ENCODE measurements around the gene DCAF12. TPM values are rescaled to one million over a fixed set of nuclear protein-coding genes. Genes with fewer than 3 reads are reported as not detected.

Gene DCAF12
- total RNA-seq, 3 donors from 2014 or later (not counting 1 experiment from before 2014, with no cell fraction given), result 14.9 to 24.3 (median 21.3) TPM

DNA sequence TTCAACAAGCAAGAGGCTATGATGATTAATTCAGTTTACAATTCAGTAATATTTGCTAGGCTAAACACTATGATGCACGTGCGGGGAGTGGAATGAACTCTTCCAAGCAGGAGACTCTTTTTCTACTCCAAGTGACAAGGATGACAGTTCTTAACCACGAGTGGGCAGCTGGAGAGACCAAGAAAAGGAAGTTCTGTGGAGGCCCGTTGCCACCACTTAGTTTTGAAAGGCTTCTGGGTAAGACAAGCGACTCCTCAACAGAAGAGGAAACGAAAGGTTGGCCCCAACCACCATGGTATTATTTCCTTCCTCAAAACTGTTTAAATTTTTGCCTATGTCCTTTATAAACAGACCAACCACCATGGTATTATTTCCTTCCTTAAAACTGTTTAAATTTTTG lies 2.8 kb downstream of the DCAF12 start:
- 2% methylated on average over 6 of the region's 6 CpGs for WGBS (ENCODE audit: insufficient coverage)
- no peaks in the 10 kb centered on the region for H3K9me3 ChIP-seq (ENCODE audit: control insufficient read depth, insufficient read depth, low read length)
- H3K27ac ChIP-seq (ENCODE audit: low read length), result peak overlapping the region; percentile 91
- ATAC-seq (peak in 2 of 3 donors; percentile 14 to 55), DNase-seq (peak in 1 of 2 donors; percentile 47)
- peak overlapping the region; percentile 97 to 98 for H3K27ac Mint-ChIP-seq
- no peak for TF ChIP-seq CTCF (IDR thresholded peaks at IDR 0.05)
- H3K4me1 ChIP-seq (ENCODE audit: control insufficient read depth, insufficient read depth, low read length), result peaks cover 34% of the 10 kb centered on the region
- no peaks in the 10 kb centered on the region for H3K27me3 Mint-ChIP-seq (ENCODE audit: low read depth in 2 of 2)
- peak overlapping the region; percentile 98 for H3K4me3 Mint-ChIP-seq
- H3K36me3 Mint-ChIP-seq, result no peaks in the 10 kb centered on the region
- no peaks in the 10 kb centered on the region for H3K9me3 Mint-ChIP-seq
- H3K36me3 ChIP-seq (ENCODE audit: control insufficient read depth, insufficient read depth, low read length), result peaks cover 10% of the 10 kb centered on the region
- intact Hi-C loops (cut with micrococcal nuclease), result loop anchor here (5.0 kb wide), 1 partner anchor 204 kb away; the partner anchor contains the start of genes KIF24 and NUDT2
- peaks cover 61 to 69% of the 10 kb centered on the region in 2 donors for H3K4me1 Mint-ChIP-seq
- H3K27me3 ChIP-seq (ENCODE audit: control insufficient read depth, insufficient read depth, low read length), result no peaks in the 10 kb centered on the region
- H3K4me3 ChIP-seq (ENCODE audit: low read length), result no peak overlapping the region

- Histone ChIP-seq H3K9me3 (ENCODE audit: control insufficient read depth, insufficient read depth, low read length) (no peaks in the 10 kb centered on the region), H3K27ac (ENCODE audit: low read length) (no peak overlapping the region), H3K4me1 (ENCODE audit: control insufficient read depth, insufficient read depth, low read length) (peaks cover 31% of the 10 kb centered on the region), H3K4me3 (ENCODE audit: low read length) (no peak overlapping the region), H3K36me3 (ENCODE audit: control insufficient read depth, insufficient read depth, low read length) (peaks cover 19% of the 10 kb centered on the region), H3K27me3 (ENCODE audit: control insufficient read depth, insufficient read depth, low read length) (no peaks in the 10 kb centered on the region)
- ATAC-seq, result no peak
- H3K27me3 Mint-ChIP-seq (ENCODE audit: low read depth in 2 of 2), result no peaks in the 10 kb centered on the region
- no peak overlapping the region for H3K4me3 Mint-ChIP-seq
- peak overlapping the region; percentile 65 to 98 for H3K27ac Mint-ChIP-seq
- intact Hi-C loops (cut with micrococcal nuclease), result loop anchor here (5.0 kb wide), 1 partner anchor 205 kb away; the partner anchor contains the start of genes KIF24 and NUDT2
- H3K36me3 Mint-ChIP-seq, result no peaks in the 10 kb centered on the region
- WGBS (ENCODE audit: insufficient coverage), result 95% methylated on average over 3 of the region's 3 CpGs
- H3K9me3 Mint-ChIP-seq, result no peaks in the 10 kb centered on the region
- DNase-seq, result no peak
- no peak for TF ChIP-seq CTCF (IDR thresholded peaks at IDR 0.05)
- peaks cover 57 to 64% of the 10 kb centered on the region in 2 donors for H3K4me1 Mint-ChIP-seq
Measured at GRCh38 chr9:34121996-34122395, 4.5 kb downstream of the DCAF12 start.

GRCh38 chr9:34119713-34120112 lies 6.8 kb downstream of the DCAF12 start:
- H3K4me1 Mint-ChIP-seq, result peaks cover 41 to 49% of the 10 kb centered on the region in 2 donors
- no peaks in the 10 kb centered on the region for H3K9me3 ChIP-seq (ENCODE audit: control insufficient read depth, insufficient read depth, low read length)
- H3K36me3 ChIP-seq (ENCODE audit: control insufficient read depth, insufficient read depth, low read length), result peaks cover 31% of the 10 kb centered on the region
- intact Hi-C loops (cut with micrococcal nuclease), result loop anchor here (5.0 kb wide), 1 partner anchor 208 kb away; the partner anchor contains the start of genes KIF24 and NUDT2
- 98% methylated on average over 3 of the region's 3 CpGs for WGBS (ENCODE audit: insufficient coverage)
- no peaks in the 10 kb centered on the region for H3K27me3 Mint-ChIP-seq (ENCODE audit: low read depth in 2 of 2)
- H3K4me1 ChIP-seq (ENCODE audit: control insufficient read depth, insufficient read depth, low read length), result peaks cover 14% of the 10 kb centered on the region
- no peak for TF ChIP-seq CTCF (IDR thresholded peaks at IDR 0.05)
- H3K36me3 Mint-ChIP-seq, result no peaks in the 10 kb centered on the region
- DNase-seq, result no peak
- H3K9me3 Mint-ChIP-seq, result no peaks in the 10 kb centered on the region
- peak overlapping the region in 1 of 2 donors; percentile 8 for H3K27ac Mint-ChIP-seq
- no peaks in the 10 kb centered on the region for H3K27me3 ChIP-seq (ENCODE audit: control insufficient read depth, insufficient read depth, low read length)
- no peak overlapping the region for H3K27ac ChIP-seq (ENCODE audit: low read length)
- H3K4me3 Mint-ChIP-seq, result no peak overlapping the region
- ATAC-seq, result no peak
- no peak overlapping the region for H3K4me3 ChIP-seq (ENCODE audit: low read length)

DNA sequence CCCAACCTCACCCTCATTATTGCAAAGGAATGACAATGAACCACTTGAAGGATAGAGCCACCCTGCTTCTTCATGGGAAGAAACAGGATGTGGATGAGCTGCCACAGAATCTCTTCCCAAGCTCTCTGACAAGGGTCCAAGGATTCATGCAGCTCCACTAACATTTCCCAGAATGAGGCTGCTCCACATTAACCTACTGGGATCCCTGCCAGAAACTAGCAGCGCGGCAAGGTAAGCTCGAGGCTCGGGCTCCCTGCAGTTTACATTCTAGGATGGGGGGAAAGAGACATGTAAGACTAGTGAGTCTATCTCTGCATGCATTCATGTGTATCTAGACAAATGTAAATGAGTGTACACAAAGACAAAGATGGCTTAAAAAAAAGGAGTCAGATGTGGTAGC lies 12.1 kb downstream of the DCAF12 start:
- no peak for ATAC-seq
- H3K4me3 ChIP-seq (ENCODE audit: low read length), result no peak overlapping the region
- no peaks in the 10 kb centered on the region for H3K4me1 ChIP-seq (ENCODE audit: control insufficient read depth, insufficient read depth, low read length)
- no peak overlapping the region for H3K4me3 Mint-ChIP-seq
- no peak for TF ChIP-seq CTCF (IDR thresholded peaks at IDR 0.05)
- H3K27ac Mint-ChIP-seq, result peak overlapping the region in 1 of 2 donors; percentile 21
- no peaks in the 10 kb centered on the region for H3K9me3 ChIP-seq (ENCODE audit: control insufficient read depth, insufficient read depth, low read length)
- peaks cover 20 to 25% of the 10 kb centered on the region in 2 donors for H3K4me1 Mint-ChIP-seq
- no peaks in the 10 kb centered on the region for H3K27me3 ChIP-seq (ENCODE audit: control insufficient read depth, insufficient read depth, low read length)
- H3K36me3 Mint-ChIP-seq, result no peaks in the 10 kb centered on the region
- no peak overlapping the region for H3K27ac ChIP-seq (ENCODE audit: low read length)
- H3K9me3 Mint-ChIP-seq, result no peaks in the 10 kb centered on the region
- intact Hi-C loops (cut with micrococcal nuclease), result no loop called here
- no peak for DNase-seq
- 100% methylated on average over 4 of the region's 4 CpGs for WGBS (ENCODE audit: insufficient coverage)
- no peaks in the 10 kb centered on the region for H3K27me3 Mint-ChIP-seq (ENCODE audit: low read depth in 2 of 2)
- H3K36me3 ChIP-seq (ENCODE audit: control insufficient read depth, insufficient read depth, low read length), result peaks cover 29% of the 10 kb centered on the region
